B cell (primary cell): ENCODE measurements around the gene UNC13C. TPM values are rescaled to one million over a fixed set of nuclear protein-coding genes. Genes with fewer than 3 reads are reported as not detected.

Experiments used
- ATAC-seq: fragments of 200-7000 bp; cut with Tn5 transposase; one replicate; pipeline ENCODE4 v1.10.0; 2021; ENCODE audit warnings: low read depth, mild to moderate bottlenecking, moderate number of reproducible peaks, moderate library complexity
- CTCF ChIA-PET: fragments of 350-600 bp; sonication (Branson Sonifier 250); formaldehyde crosslinking; loops from one replicate; lab custom pipeline; 2021; ENCODE audit warnings: antibody characterized with exemption, inconsistent platforms; lab: Charles Lee
- POLR2A ChIA-PET: fragments of 350-600 bp; sonication (Branson Sonifier 250); formaldehyde crosslinking; loops from one replicate; lab custom pipeline; 2021; ENCODE audit warnings: antibody characterized with exemption; lab: Charles Lee
- DNase-seq: peaks from one replicate; pipeline ENCODE4 v3.0.0; 2013
- H2AFZ ChIP-seq: 2 replicates; pipeline ENCODE4 v1.6.1; 2012; ENCODE audit warnings: mild to moderate bottlenecking, low read depth, low read length; ENCODE audit not compliant: insufficient read depth, poor library complexity, severe bottlenecking
- H3K27ac ChIP-seq, 2 donors: 1 replicate in 1 of 2; 2 replicates in 1 of 2; pipeline ENCODE4 v1.5.1; 2012 to 2013; ENCODE audit warnings: low read length in 2 of 2, mild to moderate bottlenecking in 2 of 2, moderate library complexity in 1 of 2
- H3K27me3 ChIP-seq, 4 experiments: fragments of 200-600 bp in 1 of 4; sonication (generic) in 1 of 4; replicated peaks in 1 of 4; 1 replicate in 2 of 4; 2 replicates in 2 of 4; pipeline versions ENCODE4 v1.6.1 to v1.7.0; 2013 to 2016; ENCODE audit warnings: low read length in 3 of 4, mild to moderate bottlenecking in 2 of 4, mixed read lengths in 1 of 4, moderate library complexity in 1 of 4; ENCODE audit not compliant: insufficient read depth in 4 of 4, control insufficient read depth in 3 of 4; ENCODE audit errors: control extremely low read depth in 1 of 4
- H3K36me3 ChIP-seq, 2 experiments: replicated peaks in 1 of 2; 1 replicate in 1 of 2; 2 replicates in 1 of 2; pipeline versions ENCODE4 v1.6.1 to v1.7.1; 2013; ENCODE audit warnings: low read length in 1 of 2; ENCODE audit not compliant: insufficient read depth in 2 of 2, control insufficient read depth in 1 of 2; ENCODE audit errors: control extremely low read depth in 1 of 2, extremely low read depth in 1 of 2
- H3K4me1 ChIP-seq, 2 donors: fragments of 200-600 bp in 1 of 2; sonication (generic) in 1 of 2; 1 replicate in 1 of 2; 2 replicates in 1 of 2; pipeline versions ENCODE4 v1.5.1 to v1.6.1; 2013 to 2017; ENCODE audit warnings: low read length in 2 of 2; ENCODE audit not compliant: control insufficient read depth in 2 of 2, insufficient read depth in 2 of 2
- H3K4me2 ChIP-seq: replicated peaks from 2 replicates; pipeline ENCODE3; 2012; ENCODE audit warnings: mild to moderate bottlenecking, low read depth, low read length; ENCODE audit not compliant: poor library complexity, severe bottlenecking
- H3K4me3 ChIP-seq, 5 experiments: fragments of 200-600 bp in 1 of 5; sonication (generic) in 1 of 5; 1 replicate in 3 of 5; 2 replicates in 2 of 5; pipeline versions ENCODE4 v1.5.1 to v1.7.0; 2011 to 2016; ENCODE audit warnings: low read length in 4 of 5, mild to moderate bottlenecking in 4 of 5, low read depth in 2 of 5, control low read depth in 1 of 5, moderate library complexity in 1 of 5; ENCODE audit not compliant: insufficient read depth in 1 of 5; ENCODE audit errors: control extremely low read depth in 1 of 5, extremely low read depth in 1 of 5
- H3K79me2 ChIP-seq: fragments of 200-600 bp; sonication (generic); one replicate; pipeline ENCODE4 v1.6.0; 2016; ENCODE audit warnings: low read length; ENCODE audit not compliant: control insufficient read depth, insufficient read depth
- H3K9ac ChIP-seq: fragments of 200-600 bp; sonication (generic); 2 replicates; pipeline ENCODE4 v1.6.1; 2017; ENCODE audit warnings: mild to moderate bottlenecking, low read length, moderate library complexity
- H3K9me3 ChIP-seq, 3 donors: one replicate each; pipeline versions ENCODE4 v1.6.1 to v1.7.1; 2013; ENCODE audit warnings: low read length in 2 of 3; ENCODE audit not compliant: control insufficient read depth in 2 of 3, insufficient read depth in 1 of 3; ENCODE audit errors: control extremely low read depth in 1 of 3
- H4K20me1 ChIP-seq: 2 replicates; pipeline ENCODE4 v1.6.0; 2012; ENCODE audit warnings: mild to moderate bottlenecking, low read length; ENCODE audit not compliant: insufficient read depth, control insufficient read depth, poor library complexity, severe bottlenecking
- H3K27ac Mint-ChIP-seq: one replicate; pipeline ENCODE4 v1.8.0; 2021; ENCODE audit warnings: mixed read lengths
- H3K27me3 Mint-ChIP-seq: one replicate; pipeline ENCODE4 v1.8.0; 2021; ENCODE audit warnings: mixed read lengths
- H3K4me1 Mint-ChIP-seq: one replicate; pipeline ENCODE4 v1.8.0; 2021; ENCODE audit warnings: mixed read lengths
- H3K4me3 Mint-ChIP-seq: one replicate; pipeline ENCODE4 v1.8.0; 2021; ENCODE audit warnings: mixed read lengths
- H3K9me3 Mint-ChIP-seq: one replicate; pipeline ENCODE4 v1.8.0; 2022; ENCODE audit warnings: mixed read lengths; ENCODE audit not compliant: insufficient read depth
- CTCF ChIP-seq: fragments of 200-600 bp; IDR thresholded peaks from one replicate; pipeline ENCODE4 v1.8.0; 2022; ENCODE audit warnings: antibody characterized with exemption, mild to moderate bottlenecking
- EZH2 ChIP-seq: IDR thresholded peaks from 2 replicates; pipeline ENCODE4 v1.6.1; 2012; ENCODE audit warnings: borderline replicate concordance, low read depth, mild to moderate bottlenecking, moderate library complexity, low read length; ENCODE audit not compliant: insufficient read depth, poor library complexity, severe bottlenecking
- WGBS: methylation state at CpG from one replicate; pipeline ENCODE4 v1.1.5; 2013; ENCODE audit warnings: missing lambda C conversion rate; ENCODE audit not compliant: insufficient coverage; 5-methylcytosine and 5-hydroxymethylcytosine counted together
- intact Hi-C: fragments of 100-400 bp; cut with micrococcal nuclease; formaldehyde crosslinking; loops from one replicate; pipeline ENCODE4 v1.10.0; 2022
- polyA plus RNA-seq: library from polyadenylated mRNA; depleted of rRNA; stranded (reverse); fragments of >200 nt; gene quantifications from 2 replicates; pipeline ENCODE4 v1.2.3, GENCODE V29; 2012
- total RNA-seq, 2 donors: library from RNA; stranded (reverse); fragments of 120-200 nt in 1 of 2; gene quantifications; 1 replicate in 1 of 2; 2 replicates in 1 of 2; pipeline versions ENCODE4 v1.2.3 to v1.2.4, GENCODE V29; 2013 to 2022

Gene UNC13C
- total and polyA plus RNA-seq, 2 donors (not counting 1 experiment from before 2014, with no cell fraction given) = not detected

GRCh38 chr15:53962646-53963561, 15.3 kb upstream of the UNC13C start:
- TF ChIP-seq CTCF (no peak), EZH2 (no peak)
- H3K27ac ChIP-seq = no peak overlapping the region
- peak; percentile 3 for DNase-seq
- ChIA-PET CTCF (no interaction called here), POLR2A (no interaction called here)
- no peaks in the 10 kb centered on the region for H3K36me3 ChIP-seq
- intact Hi-C loops = loop anchor here (10.0 kb wide), 1 partner anchor 1332 kb away; no protein-coding TSS in a partner anchor
- H3K79me2 ChIP-seq = no peaks in the 10 kb centered on the region
- H3K4me3 Mint-ChIP-seq = no peak overlapping the region
- H3K9me3 ChIP-seq = no peaks in the 10 kb centered on the region
- no peak overlapping the region for H3K4me2 ChIP-seq
- H3K4me1 Mint-ChIP-seq = no peaks in the 10 kb centered on the region
- no peaks in the 10 kb centered on the region for H3K27me3 ChIP-seq
- ATAC-seq = no peak
- no peaks in the 10 kb centered on the region for H3K4me1 ChIP-seq
- H2AFZ ChIP-seq = no peak overlapping the region
- H4K20me1 ChIP-seq = no peaks in the 10 kb centered on the region
- no peaks in the 10 kb centered on the region for H3K9me3 Mint-ChIP-seq
- no CpG with 5 or more reads among the region's 4 CpGs for WGBS
- H3K27ac Mint-ChIP-seq = no peak overlapping the region
- H3K9ac ChIP-seq = no peak overlapping the region
- no peak overlapping the region for H3K4me3 ChIP-seq
- no peaks in the 10 kb centered on the region for H3K27me3 Mint-ChIP-seq

GRCh38 chr15:53963801-53964200, 14.4 kb upstream of the UNC13C start:
- intact Hi-C loops = loop anchor here (10.0 kb wide), 1 partner anchor 1331 kb away; no protein-coding TSS in a partner anchor
- TF ChIP-seq CTCF = no peak
- TF ChIP-seq EZH2 = no peak
- Histone ChIP-seq H3K4me2 (no peak overlapping the region), H2AFZ (no peak overlapping the region), H3K27ac (no peak overlapping the region), H3K27me3 (no peaks in the 10 kb centered on the region), H3K4me3 (no peak overlapping the region), H3K9me3 (no peaks in the 10 kb centered on the region), H3K4me1 (no peaks in the 10 kb centered on the region), H3K79me2 (no peaks in the 10 kb centered on the region), H4K20me1 (no peaks in the 10 kb centered on the region), H3K36me3 (no peaks in the 10 kb centered on the region), H3K9ac (no peak overlapping the region)
- DNase-seq (no peak), ATAC-seq (no peak)
- CTCF ChIA-PET = no interaction called here
- no peak overlapping the region for H3K27ac Mint-ChIP-seq
- no peaks in the 10 kb centered on the region for H3K9me3 Mint-ChIP-seq
- H3K4me1 Mint-ChIP-seq = no peaks in the 10 kb centered on the region
- H3K27me3 Mint-ChIP-seq = no peaks in the 10 kb centered on the region
- POLR2A ChIA-PET = no interaction called here
- H3K4me3 Mint-ChIP-seq = no peak overlapping the region
